ENCODE measurements around the gene RPL27. TPM values are rescaled to one million over a fixed set of nuclear protein-coding genes. Genes with fewer than 3 reads are reported as not detected.

Gene RPL27
- total and polyA plus RNA-seq, 2 of the 13 experiments (the other 11 are each of a cell fraction or from before 2014, with no cell fraction given), result 1,585 to 5,840 TPM

DNA sequence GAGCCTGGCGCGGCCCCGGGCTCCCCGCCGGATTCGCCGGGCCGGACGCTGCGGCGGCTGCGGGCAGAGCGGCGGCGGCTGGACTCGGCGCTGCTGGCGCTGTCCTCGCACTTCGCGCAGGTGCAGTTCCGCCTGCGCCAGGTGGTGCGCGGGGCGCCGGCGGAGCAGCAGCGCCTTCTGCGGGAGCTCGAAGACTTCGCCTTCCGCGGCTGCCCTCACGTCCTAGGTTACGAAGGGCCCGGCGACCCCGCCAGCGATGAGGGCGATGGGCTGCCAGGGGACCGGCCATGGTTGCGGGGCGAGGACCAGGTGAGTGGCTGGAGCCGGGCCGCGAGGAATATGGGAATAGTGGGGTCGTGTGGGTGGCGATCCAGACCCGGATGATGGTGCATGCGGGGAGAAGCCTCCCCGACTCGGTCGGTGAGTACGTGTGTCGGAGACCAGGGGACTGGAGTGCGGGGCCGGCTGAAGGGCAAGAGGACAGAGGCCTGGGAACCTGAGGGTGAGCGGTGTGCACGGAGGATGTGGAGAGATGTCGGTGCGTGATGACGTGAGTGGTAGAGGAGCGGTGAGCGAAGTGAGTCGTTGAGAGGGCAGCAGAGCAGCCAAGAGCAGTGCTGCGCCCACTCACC, 17.3 kb upstream of the RPL27 start (continued):
- TF ChIP-seq, protein P1, sequence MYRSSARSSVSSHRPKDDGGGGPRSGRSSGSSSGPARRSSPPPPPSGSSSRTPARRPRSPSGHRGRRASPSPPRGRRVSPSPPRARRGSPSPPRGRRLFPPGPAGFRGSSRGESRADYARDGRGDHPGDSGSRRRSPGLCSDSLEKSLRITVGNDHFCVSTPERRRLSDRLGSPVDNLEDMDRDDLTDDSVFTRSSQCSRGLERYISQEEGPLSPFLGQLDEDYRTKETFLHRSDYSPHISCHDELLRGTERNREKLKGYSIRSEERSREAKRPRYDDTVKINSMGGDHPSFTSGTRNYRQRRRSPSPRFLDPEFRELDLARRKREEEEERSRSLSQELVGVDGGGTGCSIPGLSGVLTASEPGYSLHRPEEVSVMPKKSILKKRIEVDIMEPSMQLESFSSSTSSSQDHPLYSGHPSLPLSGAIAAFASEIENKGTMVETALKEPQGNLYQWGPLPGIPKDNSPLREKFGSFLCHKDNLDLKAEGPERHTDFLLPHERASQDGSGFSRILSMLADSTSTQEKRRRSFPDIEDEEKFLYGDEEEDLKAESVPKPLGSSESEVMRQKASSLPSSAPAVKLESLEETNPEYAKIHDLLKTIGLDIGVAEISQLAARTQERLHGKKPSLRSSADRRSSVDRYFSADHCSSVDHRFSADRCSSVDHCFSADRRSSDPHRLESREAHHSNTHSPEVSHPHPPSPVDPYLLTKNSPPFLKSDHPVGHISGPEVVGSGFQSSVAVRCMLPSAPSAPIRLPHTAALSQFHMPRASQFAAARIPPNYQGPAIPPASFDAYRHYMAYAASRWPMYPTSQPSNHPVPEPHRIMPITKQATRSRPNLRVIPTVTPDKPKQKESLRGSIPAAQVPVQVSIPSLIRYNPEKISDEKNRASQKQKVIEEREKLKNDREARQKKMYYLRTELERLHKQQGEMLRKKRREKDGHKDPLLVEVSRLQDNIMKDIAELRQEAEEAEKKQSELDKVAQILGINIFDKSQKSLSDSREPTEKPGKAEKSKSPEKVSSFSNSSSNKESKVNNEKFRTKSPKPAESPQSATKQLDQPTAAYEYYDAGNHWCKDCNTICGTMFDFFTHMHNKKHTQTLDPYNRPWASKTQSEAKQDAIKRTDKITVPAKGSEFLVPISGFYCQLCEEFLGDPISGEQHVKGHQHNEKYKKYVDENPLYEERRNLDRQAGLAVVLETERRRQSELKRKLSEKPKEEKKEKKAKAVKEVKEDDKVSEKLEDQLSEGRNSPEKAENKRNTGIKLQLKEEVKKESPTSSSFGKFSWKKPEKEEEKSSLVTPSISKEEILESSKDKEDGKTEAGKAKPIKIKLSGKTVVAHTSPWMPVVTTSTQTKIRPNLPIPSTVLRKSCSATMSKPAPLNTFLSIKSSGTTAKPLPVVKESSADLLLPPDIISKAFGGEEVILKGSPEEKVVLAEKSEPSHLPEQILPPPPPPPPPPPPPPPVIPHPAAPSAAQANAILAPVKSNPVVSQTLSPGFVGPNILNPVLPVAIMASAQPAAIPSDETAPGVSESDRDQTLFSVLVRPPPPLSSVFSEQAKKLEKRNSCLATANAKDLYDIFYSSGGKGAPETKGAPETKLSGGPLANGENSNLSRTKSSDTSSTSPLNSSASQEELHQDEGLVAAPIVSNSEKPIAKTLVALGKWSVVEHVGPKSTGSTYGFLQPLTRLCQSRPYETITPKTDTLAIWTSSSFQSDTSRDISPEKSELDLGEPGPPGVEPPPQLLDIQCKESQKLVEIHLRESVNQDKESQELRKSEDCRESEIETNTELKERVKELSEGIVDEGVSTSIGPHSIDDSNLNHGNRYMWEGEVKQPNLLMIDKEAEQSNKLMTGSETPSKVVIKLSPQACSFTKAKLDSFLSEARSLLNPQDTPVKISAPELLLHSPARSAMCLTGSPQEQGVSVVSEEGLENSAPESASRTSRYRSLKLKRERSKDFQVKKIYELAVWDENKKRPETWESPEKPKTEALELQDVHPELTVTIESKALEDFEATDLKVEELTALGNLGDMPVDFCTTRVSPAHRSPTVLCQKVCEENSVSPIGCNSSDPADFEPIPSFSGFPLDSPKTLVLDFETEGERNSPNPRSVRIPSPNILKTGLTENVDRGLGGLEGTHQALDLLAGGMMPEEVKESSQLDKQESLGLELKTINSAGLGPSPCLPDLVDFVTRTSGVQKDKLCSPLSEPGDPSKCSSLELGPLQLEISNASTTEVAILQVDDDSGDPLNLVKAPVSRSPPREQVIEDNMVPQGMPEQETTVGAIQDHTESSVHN (CRISPR knock-in tag; IDR thresholded peaks at IDR 0.05), result peak; percentile 56; the same call in 1 of the 2 replicates
- TF ChIP-seq MXI1 (IDR thresholded peaks at IDR 0.05; ENCODE audit: borderline replicate concordance, low read depth, low read length), result no peak; the same call in 2 of the 3 replicates
- TF ChIP-seq ZFY (CRISPR knock-in tag; IDR thresholded peaks at IDR 0.05), result peak; percentile 77
- TF ChIP-seq XBP1 (CRISPR knock-in tag; IDR thresholded peaks at IDR 0.05), result no peak
- 0 out of 2 replicates have a peak, but pooled peaks have one; percentile 13 for TF ChIP-seq PAXIP1 (CRISPR knock-in tag; conservative IDR thresholded peaks at IDR 0.05)
- no peak; the same call in 1 of the 2 replicates for TF ChIP-seq ZNF670 (CRISPR knock-in tag; IDR thresholded peaks at IDR 0.05; ENCODE audit: borderline replicate concordance)

Data from HepG2 (cell line).